Measurements from ENCODE around the gene PATE3.

- TF ChIP-seq CTCF (IDR thresholded peaks at IDR 0.05; ENCODE audit: insufficient read depth, low read depth, low read length) (no peak), EZH2 (IDR thresholded peaks at IDR 0.05; ENCODE audit: insufficient read depth, low read length) (no peak)
These were observed 20.0 kb downstream of the PATE3 start for GRCh38 chr11:125807909-125808308.
